HCT116 (cell line): Measurements from ENCODE around the gene ANO10.

Experiments
- ATF3 ChIP-seq: IDR thresholded peaks from 2 replicates; pipeline ENCODE4 v1.6.1; 2012
- CTCF ChIP-seq, 3 experiments: fragments of 200-600 bp in 1 of 3; sonication (generic) in 1 of 3; IDR thresholded peaks in 2 of 3; conservative IDR thresholded peaks in 1 of 3; 2 replicates each; pipeline ENCODE4 v1.5.1; 2012 to 2017; ENCODE audit warnings: low read depth in 2 of 3, low read length in 2 of 3, antibody characterized with exemption in 1 of 3, borderline replicate concordance in 1 of 3, control low read depth in 1 of 3, mild to moderate bottlenecking in 1 of 3, mixed read lengths in 1 of 3, mixed run types in 1 of 3, moderate library complexity in 1 of 3; ENCODE audit not compliant: insufficient read depth in 1 of 3
- EGR1 ChIP-seq: IDR thresholded peaks from 2 replicates; pipeline ENCODE4 v1.6.1; 2012; ENCODE audit warnings: low read depth
- ELF1 ChIP-seq: IDR thresholded peaks from 2 replicates; pipeline ENCODE4 v1.6.1; 2012; ENCODE audit warnings: low read depth, borderline replicate concordance
- EZH2 ChIP-seq: fragments of 200-600 bp; sonication (generic); IDR thresholded peaks from 2 replicates; pipeline ENCODE4 v1.6.1; 2017; ENCODE audit warnings: antibody characterized with exemption, mixed run types
- EZH2phosphoT487 ChIP-seq: fragments of 200-600 bp; IDR thresholded peaks from 2 replicates; pipeline ENCODE4 v1.6.1; 2018; ENCODE audit warnings: antibody characterized with exemption, borderline replicate concordance
- POLR2A ChIP-seq: IDR thresholded peaks from 2 replicates; pipeline ENCODE4 v1.7.0; 2011; ENCODE audit warnings: borderline replicate concordance; ENCODE audit not compliant: insufficient read depth, insufficient read length; ENCODE audit errors: extremely low read depth
- POLR2AphosphoS5 ChIP-seq: IDR thresholded peaks from 2 replicates; pipeline ENCODE4 v1.6.1; 2011; ENCODE audit warnings: mild to moderate bottlenecking, low read depth, low read length, moderate library complexity
- RAD21 ChIP-seq: IDR thresholded peaks from 2 replicates; pipeline ENCODE4 v1.6.1; 2012; ENCODE audit warnings: low read depth, mild to moderate bottlenecking
- SIN3A ChIP-seq: IDR thresholded peaks from 2 replicates; pipeline ENCODE4 v1.6.1; 2012; ENCODE audit warnings: low read depth

GRCh38 chr3:43400781-43401730 is 220.8 kb downstream of the ANO10 start:
- TF ChIP-seq SIN3A (no peak), CTCF (IDR thresholded peaks at IDR 0.05 in 2 of 3, conservative IDR thresholded peaks at IDR 0.05 in 1 of 3; ENCODE audit: borderline replicate concordance in 1 of 3, insufficient read depth in 1 of 3, low read depth in 2 of 3, low read length in 2 of 3) (no peak), EZH2 (no peak), POLR2A (no peak), ATF3 (no peak), RAD21 (no peak), EZH2phosphoT487 (no peak), POLR2AphosphoS5 (no peak), EGR1 (no peak), ELF1 (no peak)
